G401.6 (cell line): ENCODE measurements around the gene MFAP3.
"Not testable (repeated sequence)": the region's sequence is repeated elsewhere in the genome, so short reads cannot be mapped to it uniquely, and the experiment has no call there.

Source experiments
- FAIRE-seq: peaks from 2 replicates; lab custom pipeline; 2012; peaks lifted over from hg19 to GRCh38; lab: Jason Lieb, UNC

Gene MFAP3

GRCh38 chr5:154055201-154055600 lies 16.4 kb downstream of the MFAP3 start:
- no peak for FAIRE-seq

GRCh38 chr5:154058055-154059038 lies 19.6 kb downstream of the MFAP3 start:
- FAIRE-seq = no peak

GRCh38 chr5:154059039-154059430 lies 20.3 kb downstream of the MFAP3 start:
- no peak for FAIRE-seq

GRCh38 chr5:154059583-154059982 lies 20.8 kb downstream of the MFAP3 start:
- FAIRE-seq = no peak

GRCh38 chr5:154060606-154061005 lies 21.8 kb downstream of the MFAP3 start:
- FAIRE-seq = no peak

- no peak for FAIRE-seq
Measured at GRCh38 chr5:154063372-154063771, 24.6 kb downstream of the MFAP3 start.

- no peak for FAIRE-seq
Measured at GRCh38 chr5:154065971-154066370, 27.2 kb downstream of the MFAP3 start.

GRCh38 chr5:154069854-154070253 lies 31.1 kb downstream of the MFAP3 start:
- not testable (repeated sequence) for FAIRE-seq

- no peak for FAIRE-seq
Measured at GRCh38 chr5:154071799-154072413, 33.1 kb downstream of the MFAP3 start.

- no peak for FAIRE-seq
Measured at GRCh38 chr5:154072414-154073171, 33.8 kb downstream of the MFAP3 start.

- FAIRE-seq = no peak
Measured at GRCh38 chr5:154076240-154076922, 37.6 kb downstream of the MFAP3 start.

GRCh38 chr5:154077696-154078095 lies 38.9 kb downstream of the MFAP3 start:
- FAIRE-seq = no peak

- no peak for FAIRE-seq
Measured at GRCh38 chr5:154078272-154078671, 39.5 kb downstream of the MFAP3 start.

- FAIRE-seq = no peak
Measured at GRCh38 chr5:154081246-154081645, 42.5 kb downstream of the MFAP3 start.

GRCh38 chr5:154084062-154084639 lies 45.4 kb downstream of the MFAP3 start:
- no peak for FAIRE-seq

- no peak for FAIRE-seq
Measured at GRCh38 chr5:154086146-154086545, 47.4 kb downstream of the MFAP3 start.

GRCh38 chr5:154086641-154087040 lies 47.9 kb downstream of the MFAP3 start:
- no peak for FAIRE-seq

- no peak for FAIRE-seq
Measured at GRCh38 chr5:154087260-154087659, 48.5 kb downstream of the MFAP3 start.

GRCh38 chr5:154088801-154089200 lies 50.0 kb downstream of the MFAP3 start:
- no peak for FAIRE-seq

GRCh38 chr5:154090656-154091055 lies 51.9 kb downstream of the MFAP3 start:
- no peak for FAIRE-seq

GRCh38 chr5:154092356-154093141 lies 53.8 kb downstream of the MFAP3 start:
- no peak for FAIRE-seq
